Measurements from ENCODE around the gene PIGM. TPM values are rescaled to one million over a fixed set of nuclear protein-coding genes. Genes with fewer than 3 reads are reported as not detected.

The PIGM gene
- total RNA-seq, 1 experiment from 2014 or later, result 4.4 TPM

DNA sequence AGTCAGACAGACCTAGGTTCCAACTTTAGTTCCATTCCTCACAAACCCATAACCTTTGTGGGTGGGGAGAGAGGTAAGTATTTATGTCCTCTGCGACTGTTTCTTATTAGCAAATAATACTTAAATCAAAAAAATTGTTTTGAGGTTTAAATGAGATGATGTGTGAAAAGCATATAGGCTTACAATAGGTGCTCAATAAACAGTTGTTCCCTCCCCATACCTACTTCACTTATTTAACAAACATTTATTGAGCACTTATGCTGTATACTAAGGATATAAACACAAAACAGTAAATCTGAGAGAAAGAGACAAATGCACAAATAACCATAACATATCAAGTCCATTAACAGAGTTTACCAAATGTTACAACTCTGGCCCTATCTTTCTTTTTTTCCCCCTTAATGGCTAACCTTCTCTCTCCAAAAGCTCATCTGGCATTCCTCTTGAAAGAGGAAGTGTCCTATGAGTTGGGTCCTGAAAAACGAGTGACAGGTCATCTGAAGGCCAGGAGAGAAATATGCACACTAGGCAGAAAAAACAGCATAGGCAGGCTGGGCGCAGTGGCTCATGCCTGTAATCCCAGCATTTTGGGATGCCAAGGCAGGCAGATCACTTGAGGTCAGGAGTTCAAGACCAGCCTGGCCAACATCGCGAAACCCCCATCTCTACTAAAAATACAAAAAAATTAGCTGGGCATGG, 10.3 kb downstream of the PIGM start (continued):
- no peak for TF ChIP-seq ARID4B (CRISPR knock-in tag; IDR thresholded peaks at IDR 0.05; ENCODE audit: borderline replicate concordance)
- TF ChIP-seq TCF7 (CRISPR knock-in tag; IDR thresholded peaks at IDR 0.05; ENCODE audit: low read depth), result no peak

- DNase-seq (ENCODE audit: low spot score) (no peak), ATAC-seq (no peak)
- H3K4me1 Mint-ChIP-seq, result no peaks in the 10 kb centered on the region
- H3K27me3 Mint-ChIP-seq (ENCODE audit: low read depth), result peaks cover 10% of the 10 kb centered on the region
- no peak overlapping the region for H3K4me3 Mint-ChIP-seq
- no peak overlapping the region for H3K27ac Mint-ChIP-seq
- ChIA-PET POLR2A (no interaction called here), CTCF (interaction anchor here (1.2 to 3.4 kb wide), 3 partner anchors 13 to 65 kb away, joined by 4 to 31 read pairs (median 4); no protein-coding TSS in a partner anchor)
- no peak for TF ChIP-seq ZNF423 (CRISPR knock-in tag; IDR thresholded peaks at IDR 0.05)
- TF ChIP-seq MYBL2 (CRISPR knock-in tag; IDR thresholded peaks at IDR 0.05), result no peak
- TF ChIP-seq, protein P1, sequence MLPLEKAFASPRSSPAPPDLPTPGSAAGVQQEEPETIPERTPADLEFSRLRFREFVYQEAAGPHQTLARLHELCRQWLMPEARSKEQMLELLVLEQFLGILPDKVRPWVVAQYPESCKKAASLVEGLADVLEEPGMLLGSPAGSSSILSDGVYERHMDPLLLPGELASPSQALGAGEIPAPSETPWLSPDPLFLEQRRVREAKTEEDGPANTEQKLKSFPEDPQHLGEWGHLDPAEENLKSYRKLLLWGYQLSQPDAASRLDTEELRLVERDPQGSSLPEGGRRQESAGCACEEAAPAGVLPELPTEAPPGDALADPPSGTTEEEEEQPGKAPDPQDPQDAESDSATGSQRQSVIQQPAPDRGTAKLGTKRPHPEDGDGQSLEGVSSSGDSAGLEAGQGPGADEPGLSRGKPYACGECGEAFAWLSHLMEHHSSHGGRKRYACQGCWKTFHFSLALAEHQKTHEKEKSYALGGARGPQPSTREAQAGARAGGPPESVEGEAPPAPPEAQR (CRISPR knock-in tag; IDR thresholded peaks at IDR 0.05), result no peak
- TF ChIP-seq IRF2 (CRISPR knock-in tag; IDR thresholded peaks at IDR 0.05; ENCODE audit: borderline replicate concordance, low read depth), result no peak
- TF ChIP-seq SMAD3 (CRISPR knock-in tag; IDR thresholded peaks at IDR 0.05; ENCODE audit: borderline replicate concordance), result no peak
- TF ChIP-seq RELA (CRISPR knock-in tag; IDR thresholded peaks at IDR 0.05; ENCODE audit: borderline replicate concordance), result no peak
- no peak for TF ChIP-seq ZNF138 (CRISPR knock-in tag; conservative IDR thresholded peaks at IDR 0.05)
- TF ChIP-seq, protein P2, sequence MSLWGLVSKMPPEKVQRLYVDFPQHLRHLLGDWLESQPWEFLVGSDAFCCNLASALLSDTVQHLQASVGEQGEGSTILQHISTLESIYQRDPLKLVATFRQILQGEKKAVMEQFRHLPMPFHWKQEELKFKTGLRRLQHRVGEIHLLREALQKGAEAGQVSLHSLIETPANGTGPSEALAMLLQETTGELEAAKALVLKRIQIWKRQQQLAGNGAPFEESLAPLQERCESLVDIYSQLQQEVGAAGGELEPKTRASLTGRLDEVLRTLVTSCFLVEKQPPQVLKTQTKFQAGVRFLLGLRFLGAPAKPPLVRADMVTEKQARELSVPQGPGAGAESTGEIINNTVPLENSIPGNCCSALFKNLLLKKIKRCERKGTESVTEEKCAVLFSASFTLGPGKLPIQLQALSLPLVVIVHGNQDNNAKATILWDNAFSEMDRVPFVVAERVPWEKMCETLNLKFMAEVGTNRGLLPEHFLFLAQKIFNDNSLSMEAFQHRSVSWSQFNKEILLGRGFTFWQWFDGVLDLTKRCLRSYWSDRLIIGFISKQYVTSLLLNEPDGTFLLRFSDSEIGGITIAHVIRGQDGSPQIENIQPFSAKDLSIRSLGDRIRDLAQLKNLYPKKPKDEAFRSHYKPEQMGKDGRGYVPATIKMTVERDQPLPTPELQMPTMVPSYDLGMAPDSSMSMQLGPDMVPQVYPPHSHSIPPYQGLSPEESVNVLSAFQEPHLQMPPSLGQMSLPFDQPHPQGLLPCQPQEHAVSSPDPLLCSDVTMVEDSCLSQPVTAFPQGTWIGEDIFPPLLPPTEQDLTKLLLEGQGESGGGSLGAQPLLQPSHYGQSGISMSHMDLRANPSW (CRISPR knock-in tag; conservative IDR thresholded peaks at IDR 0.05; ENCODE audit: low read depth), result no peak
- no peaks in the 10 kb centered on the region for H3K9me3 Mint-ChIP-seq
- H3K36me3 Mint-ChIP-seq, result no peaks in the 10 kb centered on the region
These were observed 11.6 kb downstream of the PIGM start for GRCh38 chr1:160020196-160020595.

DNA sequence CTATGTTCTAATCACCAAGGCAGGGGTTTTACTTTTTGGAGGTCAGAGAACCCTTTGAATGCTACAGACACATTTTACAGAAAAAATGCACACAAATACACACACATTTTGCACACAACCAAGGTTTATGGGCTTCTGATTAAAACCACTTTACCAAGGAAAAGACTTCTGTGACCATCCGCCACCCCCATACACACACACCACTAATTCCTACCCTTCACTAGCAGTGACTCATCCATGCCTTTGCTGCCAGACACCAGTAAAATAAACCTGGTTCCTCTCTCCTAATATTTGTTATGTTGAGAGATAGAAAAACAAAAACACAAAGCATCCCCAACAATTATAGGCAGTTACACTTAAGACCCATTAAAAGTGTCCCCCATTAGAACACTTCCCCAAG, 12.9 kb downstream of the PIGM start:
- ChIA-PET POLR2A (no interaction called here), CTCF (interaction anchor here (1.3 to 3.4 kb wide), 3 partner anchors 12 to 215 kb away, joined by 3 to 31 read pairs (median 5); no protein-coding TSS in a partner anchor)
- no peak for ATAC-seq
- no peaks in the 10 kb centered on the region for H3K36me3 Mint-ChIP-seq
- no peak for DNase-seq (ENCODE audit: low spot score)
- TF ChIP-seq TEAD1 (CRISPR knock-in tag; IDR thresholded peaks at IDR 0.05) (no peak), ZMAT4 (CRISPR knock-in tag; IDR thresholded peaks at IDR 0.05) (no peak), RORB (CRISPR knock-in tag; IDR thresholded peaks at IDR 0.05) (no peak), GTF2I (CRISPR knock-in tag; conservative IDR thresholded peaks at IDR 0.05) (no peak), ZBTB21 (CRISPR knock-in tag; IDR thresholded peaks at IDR 0.05; ENCODE audit: borderline replicate concordance) (no peak), NR1H2 (CRISPR knock-in tag; IDR thresholded peaks at IDR 0.05) (no peak), ETV6 (CRISPR knock-in tag; IDR thresholded peaks at IDR 0.05) (no peak), MAX (CRISPR knock-in tag; IDR thresholded peaks at IDR 0.05) (no peak), ZNF232 (CRISPR knock-in tag; IDR thresholded peaks at IDR 0.05) (no peak), ZNF317 (CRISPR knock-in tag; IDR thresholded peaks at IDR 0.05; ENCODE audit: borderline replicate concordance, low read depth) (no peak)
- TF ChIP-seq, protein P3, sequence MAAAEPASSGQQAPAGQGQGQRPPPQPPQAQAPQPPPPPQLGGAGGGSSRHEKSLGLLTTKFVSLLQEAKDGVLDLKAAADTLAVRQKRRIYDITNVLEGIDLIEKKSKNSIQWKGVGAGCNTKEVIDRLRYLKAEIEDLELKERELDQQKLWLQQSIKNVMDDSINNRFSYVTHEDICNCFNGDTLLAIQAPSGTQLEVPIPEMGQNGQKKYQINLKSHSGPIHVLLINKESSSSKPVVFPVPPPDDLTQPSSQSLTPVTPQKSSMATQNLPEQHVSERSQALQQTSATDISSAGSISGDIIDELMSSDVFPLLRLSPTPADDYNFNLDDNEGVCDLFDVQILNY (CRISPR knock-in tag; IDR thresholded peaks at IDR 0.05), result no peak
- TF ChIP-seq, protein P4, sequence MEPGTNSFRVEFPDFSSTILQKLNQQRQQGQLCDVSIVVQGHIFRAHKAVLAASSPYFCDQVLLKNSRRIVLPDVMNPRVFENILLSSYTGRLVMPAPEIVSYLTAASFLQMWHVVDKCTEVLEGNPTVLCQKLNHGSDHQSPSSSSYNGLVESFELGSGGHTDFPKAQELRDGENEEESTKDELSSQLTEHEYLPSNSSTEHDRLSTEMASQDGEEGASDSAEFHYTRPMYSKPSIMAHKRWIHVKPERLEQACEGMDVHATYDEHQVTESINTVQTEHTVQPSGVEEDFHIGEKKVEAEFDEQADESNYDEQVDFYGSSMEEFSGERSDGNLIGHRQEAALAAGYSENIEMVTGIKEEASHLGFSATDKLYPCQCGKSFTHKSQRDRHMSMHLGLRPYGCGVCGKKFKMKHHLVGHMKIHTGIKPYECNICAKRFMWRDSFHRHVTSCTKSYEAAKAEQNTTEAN (CRISPR knock-in tag; IDR thresholded peaks at IDR 0.05), result no peak
- H3K4me1 Mint-ChIP-seq, result no peaks in the 10 kb centered on the region
- no peak overlapping the region for H3K4me3 Mint-ChIP-seq
- no peak overlapping the region for H3K27ac Mint-ChIP-seq
- H3K9me3 Mint-ChIP-seq, result no peaks in the 10 kb centered on the region
- peaks cover 10% of the 10 kb centered on the region for H3K27me3 Mint-ChIP-seq (ENCODE audit: low read depth)
